Nephron progenitor cell (in vitro differentiated cells): ENCODE measurements around the gene ZNF462.

Experiments used
- DNase-seq: peaks from one replicate; pipeline ENCODE4 v3.0.0; 2021
- H3K27ac Mint-ChIP-seq: 2 replicates; pipeline ENCODE4 v1.8.0; 2021; ENCODE audit warnings: mild to moderate bottlenecking, moderate library complexity, mixed read lengths
- H3K27me3 Mint-ChIP-seq: 2 replicates; pipeline ENCODE4 v1.8.0; 2021; ENCODE audit warnings: mild to moderate bottlenecking, low read depth, mixed read lengths; ENCODE audit not compliant: poor library complexity
- H3K36me3 Mint-ChIP-seq: 2 replicates; pipeline ENCODE4 v1.8.0; 2021; ENCODE audit warnings: low read depth, mixed read lengths
- H3K4me1 Mint-ChIP-seq: 2 replicates; pipeline ENCODE4 v1.8.0; 2021; ENCODE audit warnings: mixed read lengths
- H3K4me3 Mint-ChIP-seq: 2 replicates; pipeline ENCODE4 v1.8.0; 2021; ENCODE audit warnings: mild to moderate bottlenecking, moderate library complexity, mixed read lengths
- H3K9me3 Mint-ChIP-seq: 2 replicates; pipeline ENCODE4 v1.8.0; 2021; ENCODE audit warnings: mild to moderate bottlenecking, moderate library complexity, mixed read lengths
- TF ChIP-seq, protein P1 (sequence below): fragments of 200-600 bp; sonication (generic); IDR thresholded peaks from 2 replicates; pipeline ENCODE4 v1.5.0; 2021; ENCODE audit warnings: antibody characterized with exemption

Gene ZNF462

DNA sequence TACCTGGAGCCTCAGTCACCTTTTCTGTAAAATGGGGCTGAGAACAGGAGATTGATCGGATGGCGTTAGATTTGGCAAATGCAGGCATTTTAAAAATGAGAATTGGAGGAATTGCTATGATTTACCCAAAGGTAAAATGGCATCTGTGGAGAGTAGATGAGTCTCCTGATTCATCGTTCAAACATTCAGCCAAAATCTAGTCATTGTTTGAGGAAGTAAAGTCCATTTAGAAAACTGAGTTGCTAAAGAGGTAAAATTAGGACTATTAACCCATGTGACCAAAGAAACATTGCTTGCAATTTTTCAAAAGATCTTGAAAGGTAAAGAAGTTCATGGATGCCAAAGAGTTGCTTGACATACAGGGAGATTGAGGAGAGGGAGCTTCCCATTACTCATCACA lies 69.7 kb downstream of the ZNF462 start:
- TF ChIP-seq, protein P1, sequence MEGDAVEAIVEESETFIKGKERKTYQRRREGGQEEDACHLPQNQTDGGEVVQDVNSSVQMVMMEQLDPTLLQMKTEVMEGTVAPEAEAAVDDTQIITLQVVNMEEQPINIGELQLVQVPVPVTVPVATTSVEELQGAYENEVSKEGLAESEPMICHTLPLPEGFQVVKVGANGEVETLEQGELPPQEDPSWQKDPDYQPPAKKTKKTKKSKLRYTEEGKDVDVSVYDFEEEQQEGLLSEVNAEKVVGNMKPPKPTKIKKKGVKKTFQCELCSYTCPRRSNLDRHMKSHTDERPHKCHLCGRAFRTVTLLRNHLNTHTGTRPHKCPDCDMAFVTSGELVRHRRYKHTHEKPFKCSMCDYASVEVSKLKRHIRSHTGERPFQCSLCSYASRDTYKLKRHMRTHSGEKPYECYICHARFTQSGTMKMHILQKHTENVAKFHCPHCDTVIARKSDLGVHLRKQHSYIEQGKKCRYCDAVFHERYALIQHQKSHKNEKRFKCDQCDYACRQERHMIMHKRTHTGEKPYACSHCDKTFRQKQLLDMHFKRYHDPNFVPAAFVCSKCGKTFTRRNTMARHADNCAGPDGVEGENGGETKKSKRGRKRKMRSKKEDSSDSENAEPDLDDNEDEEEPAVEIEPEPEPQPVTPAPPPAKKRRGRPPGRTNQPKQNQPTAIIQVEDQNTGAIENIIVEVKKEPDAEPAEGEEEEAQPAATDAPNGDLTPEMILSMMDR, result no peak
- DNase-seq, result no peak
- no peak overlapping the region for H3K4me3 Mint-ChIP-seq
- peaks cover 3% of the 10 kb centered on the region for H3K27me3 Mint-ChIP-seq
- H3K36me3 Mint-ChIP-seq, result peaks cover 96% of the 10 kb centered on the region
- H3K4me1 Mint-ChIP-seq, result no peaks in the 10 kb centered on the region
- H3K9me3 Mint-ChIP-seq, result peaks cover 4% of the 10 kb centered on the region
- no peak overlapping the region for H3K27ac Mint-ChIP-seq

DNA sequence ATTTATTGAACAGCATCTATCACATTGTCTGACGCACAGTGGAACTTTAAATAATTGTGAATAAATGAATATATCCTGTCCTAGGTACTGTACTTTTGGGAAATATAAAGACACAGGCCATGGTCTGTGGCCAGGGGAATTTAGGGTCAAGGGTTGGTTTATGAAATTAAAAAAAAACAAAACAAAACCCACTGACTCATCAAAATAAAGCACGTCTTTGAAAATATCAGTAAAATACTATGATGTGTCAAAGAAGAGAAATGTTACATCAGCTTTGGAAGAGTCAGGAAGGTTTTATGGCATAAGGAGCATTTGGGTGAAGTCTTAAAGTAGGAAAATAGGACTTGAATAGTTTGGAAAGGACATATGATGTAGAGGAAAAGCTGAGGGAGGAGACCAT lies 70.5 kb downstream of the ZNF462 start:
- H3K27me3 Mint-ChIP-seq, result peaks cover 3% of the 10 kb centered on the region
- TF ChIP-seq, protein P1, result no peak
- no peaks in the 10 kb centered on the region for H3K9me3 Mint-ChIP-seq
- H3K36me3 Mint-ChIP-seq, result peaks cover 96% of the 10 kb centered on the region
- H3K4me1 Mint-ChIP-seq, result no peaks in the 10 kb centered on the region
- no peak for DNase-seq
- H3K27ac Mint-ChIP-seq, result no peak overlapping the region
- no peak overlapping the region for H3K4me3 Mint-ChIP-seq

DNA sequence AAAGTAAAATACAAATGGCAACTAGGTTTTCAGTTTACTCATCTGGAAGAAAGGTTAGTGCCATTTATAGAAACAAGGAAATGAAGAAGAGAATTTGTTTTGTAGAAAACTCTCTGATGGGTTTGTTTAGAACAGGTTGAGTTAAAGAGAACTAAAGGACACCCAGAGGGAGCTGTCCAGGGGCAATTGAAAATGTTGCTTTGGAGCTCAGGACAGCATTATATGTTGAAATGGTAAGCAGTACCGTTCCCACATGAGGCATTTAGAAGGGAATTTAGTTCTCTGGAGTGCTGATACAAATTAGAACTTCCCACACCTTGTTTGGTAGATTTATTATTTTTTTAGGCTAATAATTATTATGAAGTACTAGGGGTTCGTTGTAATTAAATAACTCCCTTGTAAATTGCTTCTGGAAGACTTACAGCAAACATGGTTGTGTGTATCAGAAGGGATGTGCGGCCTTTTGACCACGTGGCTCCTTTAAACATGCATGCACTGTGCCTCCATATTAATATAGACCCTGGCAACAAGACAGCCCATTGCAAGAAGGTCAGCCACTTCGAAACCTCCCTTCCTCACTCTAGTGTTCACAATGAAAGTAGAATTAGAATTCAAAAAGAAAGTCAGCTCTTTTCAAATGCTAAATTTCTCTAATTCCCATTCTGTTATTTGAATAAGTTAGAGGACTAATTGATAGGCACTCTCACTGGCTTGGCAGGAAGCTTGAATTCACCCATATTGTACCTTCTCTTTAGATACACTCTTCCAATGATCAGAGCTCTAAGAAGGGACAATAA lies 71.7 kb downstream of the ZNF462 start:
- peaks cover 3% of the 10 kb centered on the region for H3K27me3 Mint-ChIP-seq
- TF ChIP-seq, protein P1, result no peak
- H3K4me3 Mint-ChIP-seq, result no peak overlapping the region
- DNase-seq, result no peak
- no peak overlapping the region for H3K27ac Mint-ChIP-seq
- no peaks in the 10 kb centered on the region for H3K9me3 Mint-ChIP-seq
- peaks cover 96% of the 10 kb centered on the region for H3K36me3 Mint-ChIP-seq
- H3K4me1 Mint-ChIP-seq, result peaks cover 5% of the 10 kb centered on the region

DNA sequence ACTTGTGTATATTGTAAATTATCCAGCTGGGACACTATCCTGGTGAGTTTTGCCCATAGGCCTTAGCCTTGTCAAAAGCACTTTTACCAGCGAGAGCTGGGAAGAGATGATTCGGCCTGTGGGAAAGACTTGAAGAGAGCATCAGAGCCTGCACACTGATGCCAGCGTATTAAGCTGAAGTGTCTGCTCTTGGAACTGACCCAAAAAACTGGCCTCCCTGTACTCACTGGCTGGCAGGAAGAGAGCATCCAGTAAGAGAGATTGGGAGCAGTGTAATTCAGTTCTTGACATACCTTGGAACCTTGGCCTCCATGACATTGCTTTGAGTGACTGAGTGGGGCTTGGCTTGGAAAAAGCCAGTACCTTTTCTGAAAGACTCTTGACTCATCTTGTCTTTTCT lies 73.7 kb downstream of the ZNF462 start:
- Mint-ChIP-seq H3K9me3 (no peaks in the 10 kb centered on the region), H3K4me3 (no peak overlapping the region), H3K27me3 (peaks cover 3% of the 10 kb centered on the region), H3K36me3 (peaks cover 95% of the 10 kb centered on the region), H3K27ac (no peak overlapping the region), H3K4me1 (peaks cover 5% of the 10 kb centered on the region)
- DNase-seq, result no peak
- TF ChIP-seq, protein P1, result no peak

DNA sequence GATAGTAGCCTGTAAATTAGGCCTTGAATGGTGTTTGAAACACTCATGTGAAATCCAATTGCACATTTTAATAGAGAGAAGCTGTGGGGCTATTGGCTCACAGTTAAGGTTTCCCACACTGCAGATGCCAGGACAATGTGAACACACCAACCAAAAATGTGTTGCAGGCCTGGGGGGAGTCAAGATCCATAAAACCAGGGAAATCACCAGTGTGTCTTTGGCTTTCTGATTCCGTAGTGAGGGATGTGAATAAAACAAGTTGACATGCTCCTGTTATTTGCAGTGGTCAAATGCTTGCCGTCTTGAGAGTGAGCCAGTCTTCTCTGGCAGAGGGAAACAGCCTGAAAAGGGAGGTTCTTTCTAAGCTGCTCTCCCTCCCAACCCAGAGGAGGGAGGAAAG lies 79.0 kb downstream of the ZNF462 start:
- Mint-ChIP-seq H3K4me1 (peaks cover 5% of the 10 kb centered on the region), H3K36me3 (peaks cover 84% of the 10 kb centered on the region), H3K27ac (peak overlapping the region; percentile 44), H3K4me3 (no peak overlapping the region), H3K27me3 (no peaks in the 10 kb centered on the region), H3K9me3 (no peaks in the 10 kb centered on the region)
- TF ChIP-seq, protein P1, result no peak
- no peak for DNase-seq
